HCT116 (cell line): ENCODE results near the gene MAP10. TPM values are rescaled to one million over a fixed set of nuclear protein-coding genes. Genes with fewer than 3 reads are reported as not detected.
A peak's percentile ranks its signal among the peaks of the same experiment; 100 is the strongest.

ENCODE experiments used
- ATAC-seq: fragments of 200-7000 bp; cut with Tn5 transposase; 2 replicates; pipeline ENCODE4 v1.9.1; 2020; ENCODE audit warnings: mild to moderate bottlenecking, moderate library complexity
- BruUV-seq: library from RNA; stranded (reverse); fragments of 400-500 nt; replicated peaks from 2 replicates; lab custom pipeline; 2021; lab: Mats Ljungman, UMichigan
- CTCF ChIA-PET: fragments of 300-600 bp; sonication (Branson Sonifier 250); formaldehyde crosslinking; loops from one replicate; lab custom pipeline; 2021; ENCODE audit warnings: antibody characterized with exemption; lab: Charles Lee
- POLR2A ChIA-PET: fragments of 300-600, 350-600 bp; sonication (Branson Sonifier 250); formaldehyde crosslinking; loops from one replicate; lab custom pipeline; 2021; ENCODE audit warnings: antibody characterized with exemption; lab: Charles Lee
- RAD21 ChIA-PET, 2 experiments: fragments of 300-600 bp; sonication (Branson Sonifier 250); formaldehyde crosslinking; loops; one replicate each; lab custom pipeline; 2023; ENCODE audit warnings: low total read pairs in 2 of 2; ENCODE audit not compliant: uncharacterized antibody in 2 of 2, unreplicated experiment in 2 of 2, low non-redundant PET in 1 of 2; lab: Charles Lee
- DNase-seq: peaks from one replicate; pipeline ENCODE4 v3.0.0-alpha.2; 2010; ENCODE audit warnings: low read depth, low spot score
- H2AFZ ChIP-seq: fragments of 200-600 bp; shearing (Covaris generic), sonication (generic); 2 replicates; pipeline ENCODE4 v1.6.1; 2017; ENCODE audit warnings: low read depth, mixed run types, mixed read lengths, antibody characterized with exemption, low read length; ENCODE audit not compliant: poor library complexity, severe bottlenecking
- H3K27ac ChIP-seq: 2 replicates; pipeline ENCODE4 v1.5.1; 2012; ENCODE audit warnings: low read depth, low read length
- H3K27me3 ChIP-seq: fragments of 200-600 bp; sonication (generic); 2 replicates; pipeline ENCODE4 v1.6.1; 2016; ENCODE audit warnings: mixed run types, low read length, mixed read lengths; ENCODE audit not compliant: insufficient read depth
- H3K36me3 ChIP-seq, 2 experiments: fragments of 200-500 bp in 1 of 2; fragments of 200-600 bp in 1 of 2; sonication (Bioruptor generic) in 1 of 2; sonication (generic) in 1 of 2; 2 replicates each; pipeline versions ENCODE4 v1.5.1 to v1.6.1; 2014 to 2016; ENCODE audit warnings: low read length in 2 of 2, inconsistent platforms in 1 of 2, mixed read lengths in 1 of 2, mixed run types in 1 of 2; ENCODE audit not compliant: insufficient read depth in 2 of 2, control insufficient read depth in 1 of 2
- H3K4me1 ChIP-seq, 2 experiments: fragments of 200-600 bp in 1 of 2; sonication (generic) in 1 of 2; 2 replicates each; pipeline versions ENCODE4 v1.5.1 to v1.6.1; 2012 to 2017; ENCODE audit warnings: low read length in 2 of 2, inconsistent platforms in 1 of 2, mild to moderate bottlenecking in 1 of 2, mixed read lengths in 1 of 2, mixed run types in 1 of 2, moderate library complexity in 1 of 2; ENCODE audit not compliant: insufficient read depth in 2 of 2, control insufficient read depth in 1 of 2
- H3K4me2 ChIP-seq: fragments of 200-600 bp; sonication (generic); 2 replicates; pipeline ENCODE4 v1.6.1; 2017; ENCODE audit warnings: mixed run types, low read length, mixed read lengths
- H3K4me3 ChIP-seq, 2 experiments: fragments of 200-600 bp in 1 of 2; sonication (generic) in 1 of 2; replicated peaks in 1 of 2; 2 replicates each; pipeline ENCODE4 v1.5.1; 2011 to 2016; ENCODE audit warnings: low read length in 2 of 2, control low read depth in 1 of 2, low read depth in 1 of 2, mild to moderate bottlenecking in 1 of 2, mixed read lengths in 1 of 2, mixed run types in 1 of 2
- H3K79me2 ChIP-seq: fragments of 200-600 bp; sonication (generic); 2 replicates; pipeline ENCODE4 v1.6.1; 2017; ENCODE audit warnings: mild to moderate bottlenecking, mixed run types, low read length, moderate library complexity, mixed read lengths; ENCODE audit not compliant: insufficient read depth
- H3K9ac ChIP-seq: fragments of 200-600 bp; sonication (generic); 2 replicates; pipeline ENCODE4 v1.6.1; 2016; ENCODE audit warnings: low read length, mixed read lengths
- H3K9me2 ChIP-seq: fragments of 200-600 bp; sonication (generic), shearing (Covaris generic); 2 replicates; pipeline ENCODE4 v1.6.1; 2017; ENCODE audit warnings: mixed run types, mild to moderate bottlenecking, moderate library complexity; ENCODE audit not compliant: insufficient read depth
- H3K9me3 ChIP-seq, 2 experiments: fragments of 200-500 bp in 1 of 2; fragments of 200-600 bp in 1 of 2; sonication (Bioruptor generic) in 1 of 2; sonication (generic) in 1 of 2; 2 replicates each; pipeline ENCODE4 v1.6.1; 2014 to 2017; ENCODE audit warnings: low read length in 2 of 2, mixed read lengths in 2 of 2, inconsistent platforms in 1 of 2, low read depth in 1 of 2, mild to moderate bottlenecking in 1 of 2, mixed run types in 1 of 2, moderate library complexity in 1 of 2; ENCODE audit not compliant: control insufficient read depth in 1 of 2, insufficient read depth in 1 of 2
- H4K20me1 ChIP-seq: fragments of 200-600 bp; sonication (generic), shearing (Covaris generic); 2 replicates; pipeline ENCODE4 v1.6.1; 2017; ENCODE audit warnings: mixed run types, mild to moderate bottlenecking, moderate library complexity; ENCODE audit not compliant: insufficient read depth
- CBX3 ChIP-seq: IDR thresholded peaks from 2 replicates; pipeline ENCODE4 v1.6.1; 2012; ENCODE audit warnings: low read depth
- CEBPB ChIP-seq: IDR thresholded peaks from 2 replicates; pipeline ENCODE4 v1.6.1; 2012; ENCODE audit warnings: low read depth
- ELF1 ChIP-seq: IDR thresholded peaks from 2 replicates; pipeline ENCODE4 v1.6.1; 2012; ENCODE audit warnings: low read depth, borderline replicate concordance
- FOSL1 ChIP-seq: IDR thresholded peaks from 2 replicates; pipeline ENCODE4 v1.6.1; 2012; ENCODE audit warnings: low read depth
- JUND ChIP-seq: IDR thresholded peaks from 2 replicates; pipeline ENCODE4 v1.6.1; 2012
- POLR2A ChIP-seq: IDR thresholded peaks from 2 replicates; pipeline ENCODE4 v1.7.0; 2011; ENCODE audit warnings: borderline replicate concordance; ENCODE audit not compliant: insufficient read depth, insufficient read length; ENCODE audit errors: extremely low read depth
- POLR2AphosphoS5 ChIP-seq: IDR thresholded peaks from 2 replicates; pipeline ENCODE4 v1.6.1; 2011; ENCODE audit warnings: mild to moderate bottlenecking, low read depth, low read length, moderate library complexity
- RAD21 ChIP-seq: IDR thresholded peaks from 2 replicates; pipeline ENCODE4 v1.6.1; 2012; ENCODE audit warnings: low read depth, mild to moderate bottlenecking
- SIN3A ChIP-seq: IDR thresholded peaks from 2 replicates; pipeline ENCODE4 v1.6.1; 2012; ENCODE audit warnings: low read depth
- SP1 ChIP-seq: IDR thresholded peaks from 2 replicates; pipeline ENCODE4 v1.6.1; 2012; ENCODE audit warnings: low read depth
- SRF ChIP-seq: IDR thresholded peaks from 2 replicates; pipeline ENCODE4 v1.6.1; 2012; ENCODE audit warnings: low read depth
- ZFX ChIP-seq: fragments of 450-650 bp; IDR thresholded peaks from 2 replicates; pipeline ENCODE4 v1.6.1; 2017
- ZNF274 ChIP-seq: fragments of 200-500 bp; sonication (Bioruptor generic); IDR thresholded peaks from 2 replicates; pipeline ENCODE4 v1.6.1; 2014; ENCODE audit warnings: mild to moderate bottlenecking, low read depth, low read length, inconsistent platforms
- intact Hi-C: fragments of 100-400 bp; cut with micrococcal nuclease; formaldehyde crosslinking; loops from 2 replicates; pipeline ENCODE4 v1.10.0; 2022
- total RNA-seq: library from RNA; stranded (reverse); gene quantifications from one replicate; pipeline ENCODE4 v1.2.1, GENCODE V29; 2021; ENCODE audit not compliant: unreplicated experiment
- TF ChIP-seq, protein P1 (sequence below): IDR thresholded peaks from 2 replicates; pipeline ENCODE4 v1.6.1; 2012; ENCODE audit warnings: low read depth
- TF ChIP-seq, protein P2 (sequence below): IDR thresholded peaks from 2 replicates; pipeline ENCODE4 v1.6.1; 2012

MAP10 gene
- total RNA-seq, 1 experiment from 2014 or later: not detected

DNA sequence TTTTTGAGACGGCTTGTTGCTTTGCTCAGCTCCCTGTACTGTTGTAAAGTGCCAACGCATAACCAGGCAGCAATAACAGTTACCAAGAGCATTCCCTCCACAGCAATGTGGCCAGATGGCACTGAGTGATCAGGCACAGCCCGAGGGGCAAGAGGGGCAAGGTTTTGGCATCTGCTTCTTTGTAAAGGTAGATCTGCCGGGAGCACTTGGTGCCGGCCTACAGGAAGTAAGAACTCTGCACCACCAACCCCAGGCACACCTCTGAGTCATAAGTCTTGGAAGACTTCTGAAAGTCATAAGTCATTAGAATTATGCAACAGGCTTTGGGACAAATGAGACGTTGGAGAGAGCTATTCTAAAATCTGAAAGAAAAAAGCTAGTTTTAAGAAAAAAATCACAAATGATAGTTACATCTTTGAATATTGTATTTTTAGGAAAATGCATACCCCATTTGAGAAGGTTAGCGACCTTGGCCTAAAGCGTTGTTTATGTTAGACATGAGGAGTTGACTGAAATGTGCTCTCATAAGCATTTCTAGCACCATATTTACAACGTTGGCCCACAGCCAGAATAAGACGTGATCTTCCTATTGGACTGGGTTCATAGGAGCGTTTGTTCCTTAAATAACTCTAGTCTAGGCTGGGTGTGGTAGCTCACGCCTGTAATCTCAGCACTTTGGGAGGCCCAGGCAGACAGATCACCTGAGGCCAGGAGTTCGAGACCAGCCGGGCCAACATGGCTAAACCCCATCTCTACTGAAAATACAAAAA lies 37.7 kb upstream of the MAP10 start:
- no TSS peak for BruUV-seq
- no peaks in the 10 kb centered on the region for H3K36me3 ChIP-seq
- TF ChIP-seq JUND (peak; percentile 32; the same call in 1 of the 2 replicates), ZNF274 (no peak), CBX3 (no peak), RAD21 (0 out of 2 replicates have a peak, but pooled peaks have one; percentile 4), SRF (no peak), ELF1 (no peak), CEBPB (peak; percentile 83), FOSL1 (peak; percentile 52), POLR2A (no peak)
- no peaks in the 10 kb centered on the region for H3K27me3 ChIP-seq
- peak; percentile 10 for DNase-seq
- RAD21 ChIA-PET: no interaction called here
- no peaks in the 10 kb centered on the region for H3K79me2 ChIP-seq
- H3K9me2 ChIP-seq: no peaks in the 10 kb centered on the region
- H3K4me1 ChIP-seq: peaks cover 0 to 9% of the 10 kb centered on the region in 2 experiments; a peak in 2 of 4 replicates
- CTCF ChIA-PET: no interaction called here
- POLR2A ChIA-PET: no interaction called here
- H3K9ac ChIP-seq: no peak overlapping the region
- H4K20me1 ChIP-seq: no peaks in the 10 kb centered on the region
- H3K4me2 ChIP-seq: peak overlapping the region; percentile 24; the same call in 1 of the 2 replicates
- H2AFZ ChIP-seq: no peak overlapping the region
- no peaks in the 10 kb centered on the region; a peak in 1 of 4 replicates for H3K9me3 ChIP-seq
- H3K4me3 ChIP-seq: no peak overlapping the region
- H3K27ac ChIP-seq: no peak overlapping the region
- intact Hi-C loops: no loop called here
- ATAC-seq: no peak

DNA sequence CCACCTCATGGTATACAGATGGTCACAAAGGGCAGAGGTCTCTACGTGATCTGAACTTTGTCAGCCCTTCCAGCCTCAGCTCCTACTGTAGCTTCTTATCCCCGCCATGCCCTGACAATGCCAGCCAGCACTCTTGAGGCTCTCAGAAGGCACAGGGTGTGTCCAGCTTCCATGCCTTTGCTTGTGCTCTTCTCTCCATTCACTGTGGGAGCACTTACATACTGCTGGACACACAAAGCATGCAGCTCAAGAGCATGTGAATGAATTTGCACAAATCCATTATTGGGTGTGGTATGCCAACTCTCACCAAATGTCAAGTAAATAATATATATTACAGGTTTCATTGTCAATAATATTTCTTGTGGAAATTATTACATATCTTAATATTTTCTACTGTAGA lies 36.4 kb upstream of the MAP10 start:
- no peak overlapping the region for H2AFZ ChIP-seq
- H3K27ac ChIP-seq: no peak overlapping the region
- TF ChIP-seq, protein P1, sequence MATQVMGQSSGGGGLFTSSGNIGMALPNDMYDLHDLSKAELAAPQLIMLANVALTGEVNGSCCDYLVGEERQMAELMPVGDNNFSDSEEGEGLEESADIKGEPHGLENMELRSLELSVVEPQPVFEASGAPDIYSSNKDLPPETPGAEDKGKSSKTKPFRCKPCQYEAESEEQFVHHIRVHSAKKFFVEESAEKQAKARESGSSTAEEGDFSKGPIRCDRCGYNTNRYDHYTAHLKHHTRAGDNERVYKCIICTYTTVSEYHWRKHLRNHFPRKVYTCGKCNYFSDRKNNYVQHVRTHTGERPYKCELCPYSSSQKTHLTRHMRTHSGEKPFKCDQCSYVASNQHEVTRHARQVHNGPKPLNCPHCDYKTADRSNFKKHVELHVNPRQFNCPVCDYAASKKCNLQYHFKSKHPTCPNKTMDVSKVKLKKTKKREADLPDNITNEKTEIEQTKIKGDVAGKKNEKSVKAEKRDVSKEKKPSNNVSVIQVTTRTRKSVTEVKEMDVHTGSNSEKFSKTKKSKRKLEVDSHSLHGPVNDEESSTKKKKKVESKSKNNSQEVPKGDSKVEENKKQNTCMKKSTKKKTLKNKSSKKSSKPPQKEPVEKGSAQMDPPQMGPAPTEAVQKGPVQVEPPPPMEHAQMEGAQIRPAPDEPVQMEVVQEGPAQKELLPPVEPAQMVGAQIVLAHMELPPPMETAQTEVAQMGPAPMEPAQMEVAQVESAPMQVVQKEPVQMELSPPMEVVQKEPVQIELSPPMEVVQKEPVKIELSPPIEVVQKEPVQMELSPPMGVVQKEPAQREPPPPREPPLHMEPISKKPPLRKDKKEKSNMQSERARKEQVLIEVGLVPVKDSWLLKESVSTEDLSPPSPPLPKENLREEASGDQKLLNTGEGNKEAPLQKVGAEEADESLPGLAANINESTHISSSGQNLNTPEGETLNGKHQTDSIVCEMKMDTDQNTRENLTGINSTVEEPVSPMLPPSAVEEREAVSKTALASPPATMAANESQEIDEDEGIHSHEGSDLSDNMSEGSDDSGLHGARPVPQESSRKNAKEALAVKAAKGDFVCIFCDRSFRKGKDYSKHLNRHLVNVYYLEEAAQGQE: no peak
- no peak for TF ChIP-seq ELF1
- TF ChIP-seq ZFX: no peak
- no peak for TF ChIP-seq SIN3A
- TF ChIP-seq, protein P2, sequence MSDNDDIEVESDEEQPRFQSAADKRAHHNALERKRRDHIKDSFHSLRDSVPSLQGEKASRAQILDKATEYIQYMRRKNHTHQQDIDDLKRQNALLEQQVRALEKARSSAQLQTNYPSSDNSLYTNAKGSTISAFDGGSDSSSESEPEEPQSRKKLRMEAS: no peak
- no peak for TF ChIP-seq POLR2A
- no peak for TF ChIP-seq CBX3
- no peak for TF ChIP-seq RAD21
- no peak for TF ChIP-seq POLR2AphosphoS5
- TF ChIP-seq SP1: no peak
- no peaks in the 10 kb centered on the region for H3K79me2 ChIP-seq
- no peaks in the 10 kb centered on the region for H3K9me2 ChIP-seq
- ChIA-PET CTCF (no interaction called here), POLR2A (no interaction called here), RAD21 (no interaction called here)
- H3K27me3 ChIP-seq: no peaks in the 10 kb centered on the region
- H3K4me1 ChIP-seq: peaks cover 0 to 9% of the 10 kb centered on the region in 2 experiments; a peak in 2 of 4 replicates
- BruUV-seq: no TSS peak
- no peak overlapping the region for H3K9ac ChIP-seq
- DNase-seq (no peak), ATAC-seq (no peak)
- intact Hi-C loops: no loop called here
- no peak overlapping the region for H3K4me3 ChIP-seq
- no peaks in the 10 kb centered on the region for H3K36me3 ChIP-seq
- H3K4me2 ChIP-seq: no peak overlapping the region
- no peaks in the 10 kb centered on the region for H3K9me3 ChIP-seq
- H4K20me1 ChIP-seq: no peaks in the 10 kb centered on the region
